Activated naive CD8-positive, alpha-beta T cell (primary cell): ENCODE measurements around the gene ERGIC3.
"Not testable (repeated sequence)": the region's sequence is repeated elsewhere in the genome, so short reads cannot be mapped to it uniquely, and the experiment has no call there.

Experiments used
- H3K27ac Mint-ChIP-seq: one replicate; pipeline ENCODE4 v1.8.0; 2021; ENCODE audit warnings: mixed read lengths
- H3K27me3 Mint-ChIP-seq: one replicate; pipeline ENCODE4 v1.8.0; 2021; ENCODE audit warnings: mixed read lengths
- H3K36me3 Mint-ChIP-seq: one replicate; pipeline ENCODE4 v1.8.0; 2021; ENCODE audit warnings: mixed read lengths
- H3K4me1 Mint-ChIP-seq: one replicate; pipeline ENCODE4 v1.8.0; 2021; ENCODE audit warnings: low read depth, mixed read lengths
- H3K4me3 Mint-ChIP-seq: one replicate; pipeline ENCODE4 v1.8.0; 2021; ENCODE audit warnings: mild to moderate bottlenecking, mixed read lengths
- H3K9me3 Mint-ChIP-seq: one replicate; pipeline ENCODE4 v1.8.0; 2021; ENCODE audit warnings: low read depth, mixed read lengths

The ERGIC3 gene

GRCh38 chr20:35544436-35544835 lies 2.6 kb downstream of the ERGIC3 start:
- Mint-ChIP-seq H3K4me1 (peaks cover 16% of the 10 kb centered on the region), H3K4me3 (no peak overlapping the region), H3K27ac (no peak overlapping the region), H3K36me3 (peaks cover 8% of the 10 kb centered on the region), H3K27me3 (no peaks in the 10 kb centered on the region), H3K9me3 (no peaks in the 10 kb centered on the region)

- not testable (repeated sequence) for H3K27me3 Mint-ChIP-seq, H3K4me3 Mint-ChIP-seq, H3K27ac Mint-ChIP-seq, H3K9me3 Mint-ChIP-seq, H3K36me3 Mint-ChIP-seq
- peaks cover 16% of the 10 kb centered on the region for H3K4me1 Mint-ChIP-seq
These were observed 3.1 kb downstream of the ERGIC3 start for GRCh38 chr20:35544941-35545340.

GRCh38 chr20:35546127-35546526 lies 4.2 kb downstream of the ERGIC3 start:
- H3K4me3 Mint-ChIP-seq = no peak overlapping the region
- H3K9me3 Mint-ChIP-seq = no peaks in the 10 kb centered on the region
- H3K27me3 Mint-ChIP-seq = no peaks in the 10 kb centered on the region
- peaks cover 15% of the 10 kb centered on the region for H3K4me1 Mint-ChIP-seq
- H3K27ac Mint-ChIP-seq = no peak overlapping the region
- H3K36me3 Mint-ChIP-seq = peaks cover 10% of the 10 kb centered on the region

- Mint-ChIP-seq H3K27ac (no peak overlapping the region), H3K9me3 (no peaks in the 10 kb centered on the region), H3K27me3 (no peaks in the 10 kb centered on the region), H3K4me3 (no peak overlapping the region), H3K36me3 (peaks cover 10% of the 10 kb centered on the region), H3K4me1 (peaks cover 7% of the 10 kb centered on the region)
These were observed 5.5 kb downstream of the ERGIC3 start for GRCh38 chr20:35547329-35547728.

- no peak overlapping the region for H3K4me3 Mint-ChIP-seq
- no peaks in the 10 kb centered on the region for H3K27me3 Mint-ChIP-seq
- H3K9me3 Mint-ChIP-seq = no peaks in the 10 kb centered on the region
- no peaks in the 10 kb centered on the region for H3K4me1 Mint-ChIP-seq
- H3K36me3 Mint-ChIP-seq = peaks cover 14% of the 10 kb centered on the region
- no peak overlapping the region for H3K27ac Mint-ChIP-seq
These were observed 9.6 kb downstream of the ERGIC3 start for GRCh38 chr20:35551503-35551902.

- H3K4me3 Mint-ChIP-seq = no peak overlapping the region
- H3K36me3 Mint-ChIP-seq = peaks cover 14% of the 10 kb centered on the region
- H3K27me3 Mint-ChIP-seq = no peaks in the 10 kb centered on the region
- H3K9me3 Mint-ChIP-seq = no peaks in the 10 kb centered on the region
- H3K4me1 Mint-ChIP-seq = no peaks in the 10 kb centered on the region
- no peak overlapping the region for H3K27ac Mint-ChIP-seq
These were observed 11.0 kb downstream of the ERGIC3 start for GRCh38 chr20:35552914-35553313.

- not testable (repeated sequence) for H3K36me3 Mint-ChIP-seq, H3K4me1 Mint-ChIP-seq, H3K27me3 Mint-ChIP-seq, H3K9me3 Mint-ChIP-seq, H3K27ac Mint-ChIP-seq, H3K4me3 Mint-ChIP-seq
These were observed 13.6 kb downstream of the ERGIC3 start for GRCh38 chr20:35555461-35555860.

- Mint-ChIP-seq H3K4me1 (no peaks in the 10 kb centered on the region), H3K4me3 (no peak overlapping the region), H3K27me3 (no peaks in the 10 kb centered on the region), H3K9me3 (no peaks in the 10 kb centered on the region), H3K27ac (no peak overlapping the region), H3K36me3 (peaks cover 8% of the 10 kb centered on the region)
These were observed 14.2 kb downstream of the ERGIC3 start for GRCh38 chr20:35555951-35556645.

GRCh38 chr20:35556871-35557270 lies 15.0 kb downstream of the ERGIC3 start:
- Mint-ChIP-seq H3K9me3 (no peaks in the 10 kb centered on the region), H3K4me3 (no peak overlapping the region), H3K27me3 (no peaks in the 10 kb centered on the region), H3K27ac (no peak overlapping the region), H3K36me3 (peaks cover 8% of the 10 kb centered on the region), H3K4me1 (no peaks in the 10 kb centered on the region)

GRCh38 chr20:35558451-35558850 lies 16.6 kb downstream of the ERGIC3 start:
- no peak overlapping the region for H3K4me3 Mint-ChIP-seq
- no peaks in the 10 kb centered on the region for H3K4me1 Mint-ChIP-seq
- H3K36me3 Mint-ChIP-seq = peaks cover 8% of the 10 kb centered on the region

GRCh38 chr20:35559042-35559693 lies 17.3 kb downstream of the ERGIC3 start:
- Mint-ChIP-seq H3K27ac (no peak overlapping the region), H3K4me1 (no peaks in the 10 kb centered on the region), H3K36me3 (peaks cover 8% of the 10 kb centered on the region), H3K27me3 (no peaks in the 10 kb centered on the region), H3K9me3 (no peaks in the 10 kb centered on the region), H3K4me3 (no peak overlapping the region)

More at GRCh38 chr20:35558451-35558850, 16.6 kb downstream of the ERGIC3 start:
- Mint-ChIP-seq H3K27me3 (no peaks in the 10 kb centered on the region), H3K9me3 (no peaks in the 10 kb centered on the region), H3K27ac (peak overlapping the region; percentile 46)

GRCh38 chr20:35560105-35560511 lies 18.2 kb downstream of the ERGIC3 start:
- Mint-ChIP-seq H3K36me3 (peaks cover 2% of the 10 kb centered on the region), H3K27me3 (no peaks in the 10 kb centered on the region)

GRCh38 chr20:35560541-35560940 lies 18.7 kb downstream of the ERGIC3 start:
- H3K27ac Mint-ChIP-seq = no peak overlapping the region

More at GRCh38 chr20:35560105-35560511, 18.2 kb downstream of the ERGIC3 start:
- Mint-ChIP-seq H3K9me3 (no peaks in the 10 kb centered on the region), H3K4me3 (no peak overlapping the region), H3K27ac (no peak overlapping the region), H3K4me1 (no peaks in the 10 kb centered on the region)

GRCh38 chr20:35561268-35561667 lies 19.4 kb downstream of the ERGIC3 start:
- H3K36me3 Mint-ChIP-seq = no peaks in the 10 kb centered on the region
- no peak overlapping the region for H3K27ac Mint-ChIP-seq
- no peak overlapping the region for H3K4me3 Mint-ChIP-seq
- H3K27me3 Mint-ChIP-seq = no peaks in the 10 kb centered on the region
- H3K9me3 Mint-ChIP-seq = no peaks in the 10 kb centered on the region
- H3K4me1 Mint-ChIP-seq = no peaks in the 10 kb centered on the region

More at GRCh38 chr20:35560541-35560940, 18.7 kb downstream of the ERGIC3 start:
- no peaks in the 10 kb centered on the region for H3K4me1 Mint-ChIP-seq
- H3K27me3 Mint-ChIP-seq = no peaks in the 10 kb centered on the region
- H3K4me3 Mint-ChIP-seq = no peak overlapping the region
- no peaks in the 10 kb centered on the region for H3K36me3 Mint-ChIP-seq
- H3K9me3 Mint-ChIP-seq = no peaks in the 10 kb centered on the region

- H3K27ac Mint-ChIP-seq = no peak overlapping the region
These were observed 19.8 kb downstream of the ERGIC3 start for GRCh38 chr20:35561671-35562070.

More at GRCh38 chr20:35561671-35562070, 19.8 kb downstream of the ERGIC3 start:
- H3K4me3 Mint-ChIP-seq = no peak overlapping the region
- no peaks in the 10 kb centered on the region for H3K27me3 Mint-ChIP-seq
- no peaks in the 10 kb centered on the region for H3K36me3 Mint-ChIP-seq
- H3K4me1 Mint-ChIP-seq = no peaks in the 10 kb centered on the region
- H3K9me3 Mint-ChIP-seq = no peaks in the 10 kb centered on the region
